HG03521 (cell line): ENCODE data around the gene TLCD4.
"Not testable (repeated sequence)": the region's sequence is repeated elsewhere in the genome, so short reads cannot be mapped to it uniquely, and the experiment has no call there.

Source experiments
- ATAC-seq: cut with Tn5 transposase; IDR thresholded peaks from one replicate; pipeline ENCODE4 v1.9.1; 2021; ENCODE audit warnings: mild to moderate bottlenecking, moderate library complexity; ENCODE audit not compliant: unreplicated experiment

Gene TLCD4

GRCh38 chr1:95145493-95145892 lies 28.3 kb downstream of the TLCD4 start:
- no peak for ATAC-seq

- no peak for ATAC-seq
Measured at GRCh38 chr1:95146637-95147036, 29.5 kb downstream of the TLCD4 start.

GRCh38 chr1:95154096-95154495 lies 36.9 kb downstream of the TLCD4 start:
- ATAC-seq: no peak

- ATAC-seq: not testable (repeated sequence)
Measured at GRCh38 chr1:95165569-95165968, 48.4 kb downstream of the TLCD4 start.
